ENCODE measurements around the gene ATXN1.

DNA sequence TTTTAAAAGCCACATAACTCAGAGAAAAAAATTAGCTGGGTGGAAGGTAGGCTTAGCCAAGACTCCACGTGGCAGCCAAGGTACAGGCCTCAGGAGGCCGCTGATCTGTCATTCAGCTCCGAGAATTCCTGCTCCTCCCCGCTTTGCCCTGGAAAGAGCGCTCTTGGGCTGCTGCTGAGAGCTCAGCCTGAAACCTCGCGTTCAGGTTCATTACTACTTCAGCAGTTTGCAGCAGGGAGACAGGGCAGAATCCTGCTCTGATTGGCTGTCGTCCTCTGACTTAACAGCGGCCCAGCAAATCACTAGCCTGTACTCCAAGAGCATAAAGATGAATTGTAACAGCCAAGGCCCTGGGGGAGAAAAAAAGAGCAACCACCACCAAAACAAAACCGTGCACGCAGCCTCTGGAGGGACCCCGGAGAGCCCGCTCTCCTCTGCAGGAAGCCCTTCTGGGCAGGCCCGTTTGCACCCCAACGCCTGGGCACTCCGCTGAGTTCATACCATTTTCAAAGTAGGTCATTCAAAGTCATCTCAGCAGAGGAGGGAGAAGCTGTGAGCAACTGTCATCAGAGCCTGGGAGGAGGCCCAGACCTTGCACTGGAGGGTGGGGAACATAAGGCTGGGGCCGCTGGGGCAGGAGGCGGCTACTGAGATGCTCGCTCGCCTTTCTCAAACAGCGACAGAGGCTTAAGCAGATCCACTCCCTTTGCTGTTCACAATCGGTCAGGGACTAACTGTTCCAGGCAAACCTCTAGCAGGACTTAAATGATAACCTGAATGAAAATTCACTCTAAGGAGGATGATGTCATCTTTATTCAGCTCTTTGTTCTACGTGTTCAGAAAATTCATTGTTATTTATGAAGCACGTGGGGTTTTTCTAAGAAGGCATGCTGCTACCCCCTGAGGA, 42.3 kb upstream of the ATXN1 start:
- TF ChIP-seq, protein P1, sequence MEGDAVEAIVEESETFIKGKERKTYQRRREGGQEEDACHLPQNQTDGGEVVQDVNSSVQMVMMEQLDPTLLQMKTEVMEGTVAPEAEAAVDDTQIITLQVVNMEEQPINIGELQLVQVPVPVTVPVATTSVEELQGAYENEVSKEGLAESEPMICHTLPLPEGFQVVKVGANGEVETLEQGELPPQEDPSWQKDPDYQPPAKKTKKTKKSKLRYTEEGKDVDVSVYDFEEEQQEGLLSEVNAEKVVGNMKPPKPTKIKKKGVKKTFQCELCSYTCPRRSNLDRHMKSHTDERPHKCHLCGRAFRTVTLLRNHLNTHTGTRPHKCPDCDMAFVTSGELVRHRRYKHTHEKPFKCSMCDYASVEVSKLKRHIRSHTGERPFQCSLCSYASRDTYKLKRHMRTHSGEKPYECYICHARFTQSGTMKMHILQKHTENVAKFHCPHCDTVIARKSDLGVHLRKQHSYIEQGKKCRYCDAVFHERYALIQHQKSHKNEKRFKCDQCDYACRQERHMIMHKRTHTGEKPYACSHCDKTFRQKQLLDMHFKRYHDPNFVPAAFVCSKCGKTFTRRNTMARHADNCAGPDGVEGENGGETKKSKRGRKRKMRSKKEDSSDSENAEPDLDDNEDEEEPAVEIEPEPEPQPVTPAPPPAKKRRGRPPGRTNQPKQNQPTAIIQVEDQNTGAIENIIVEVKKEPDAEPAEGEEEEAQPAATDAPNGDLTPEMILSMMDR (tag by site-specific recombination; IDR thresholded peaks at IDR 0.05) = no peak
- TF ChIP-seq ZBTB20 (tag by site-specific recombination; IDR thresholded peaks at IDR 0.05) (no peak), SCRT1 (tag by site-specific recombination; IDR thresholded peaks at IDR 0.05; ENCODE audit: borderline replicate concordance) (no peak)
